ENCODE data around the gene ZNF593OS. TPM values are rescaled to one million over a fixed set of nuclear protein-coding genes. Genes with fewer than 3 reads are reported as not detected.

Gene ZNF593OS
- total and polyA plus RNA-seq, 2 donors (not counting 1 experiment from before 2014, with no cell fraction given): 0.09 TPM; not detected in 1

- H3K4me1 ChIP-seq (ENCODE audit: control insufficient read depth in 2 of 2, insufficient read depth in 2 of 2, low read length in 2 of 2): no peaks in the 10 kb centered on the region
- no peak for DNase-seq
- H3K9me3 ChIP-seq (ENCODE audit: control extremely low read depth in 1 of 3, control insufficient read depth in 2 of 3, insufficient read depth in 1 of 3, low read length in 2 of 3): no peaks in the 10 kb centered on the region
- Mint-ChIP-seq H3K4me1 (no peaks in the 10 kb centered on the region), H3K27me3 (no peaks in the 10 kb centered on the region), H3K9me3 (ENCODE audit: insufficient read depth) (no peaks in the 10 kb centered on the region), H3K27ac (no peak overlapping the region), H3K4me3 (no peak overlapping the region)
- POLR2A ChIA-PET: no interaction called here
- 89% methylated on average over 5 of the region's 7 CpGs for WGBS (ENCODE audit: insufficient coverage)
- H3K4me2 ChIP-seq (replicated peaks; ENCODE audit: low read depth, low read length, poor library complexity, severe bottlenecking): no peak overlapping the region
- H3K4me3 ChIP-seq (ENCODE audit: control extremely low read depth in 1 of 5, extremely low read depth in 1 of 5, insufficient read depth in 1 of 5, low read depth in 2 of 5, low read length in 4 of 5): no peak overlapping the region
- peaks cover 0 to 2% (median 0%) of the 10 kb centered on the region in 4 experiments for H3K27me3 ChIP-seq (replicated peaks in 1 of 4; ENCODE audit: control extremely low read depth in 1 of 4, control insufficient read depth in 3 of 4, insufficient read depth in 4 of 4, low read length in 3 of 4)
- TF ChIP-seq EZH2 (IDR thresholded peaks at IDR 0.05; ENCODE audit: borderline replicate concordance, insufficient read depth, low read depth, low read length, poor library complexity, severe bottlenecking) (no peak), CTCF (IDR thresholded peaks at IDR 0.05) (no peak)
- no peak overlapping the region for H2AFZ ChIP-seq (ENCODE audit: insufficient read depth, low read depth, low read length, poor library complexity, severe bottlenecking)
- no peaks in the 10 kb centered on the region for H3K36me3 ChIP-seq (replicated peaks in 1 of 2; ENCODE audit: control extremely low read depth in 1 of 2, control insufficient read depth in 1 of 2, extremely low read depth in 1 of 2, insufficient read depth in 2 of 2, low read length in 1 of 2)
- no peaks in the 10 kb centered on the region for H3K79me2 ChIP-seq (ENCODE audit: control insufficient read depth, insufficient read depth, low read length)
- no peaks in the 10 kb centered on the region for H4K20me1 ChIP-seq (ENCODE audit: control insufficient read depth, insufficient read depth, low read length, poor library complexity, severe bottlenecking)
- no peak for ATAC-seq (ENCODE audit: low read depth)
- no peak overlapping the region for H3K27ac ChIP-seq (ENCODE audit: low read length in 2 of 2)
- intact Hi-C loops (cut with micrococcal nuclease): no loop called here
- no peak overlapping the region for H3K9ac ChIP-seq (ENCODE audit: low read length)
- CTCF ChIA-PET: interaction anchor here (0.6 to 1.2 kb wide), 4 partner anchors 16 to 175 kb away, joined by 3 read pairs; partner anchors contain the start of gene CEP85
These were observed 18.2 kb upstream of the ZNF593OS start for GRCh38 chr1:26189751-26190275.

- Mint-ChIP-seq H3K4me1 (no peaks in the 10 kb centered on the region), H3K27ac (no peak overlapping the region), H3K4me3 (no peak overlapping the region), H3K9me3 (ENCODE audit: insufficient read depth) (no peaks in the 10 kb centered on the region), H3K27me3 (no peaks in the 10 kb centered on the region)
- Histone ChIP-seq H2AFZ (ENCODE audit: insufficient read depth, low read depth, low read length, poor library complexity, severe bottlenecking) (no peak overlapping the region), H3K27ac (ENCODE audit: low read length in 2 of 2) (no peak overlapping the region), H3K9me3 (ENCODE audit: control extremely low read depth in 1 of 3, control insufficient read depth in 2 of 3, insufficient read depth in 1 of 3, low read length in 2 of 3) (no peaks in the 10 kb centered on the region), H3K9ac (ENCODE audit: low read length) (no peak overlapping the region), H3K36me3 (replicated peaks in 1 of 2; ENCODE audit: control extremely low read depth in 1 of 2, control insufficient read depth in 1 of 2, extremely low read depth in 1 of 2, insufficient read depth in 2 of 2, low read length in 1 of 2) (no peaks in the 10 kb centered on the region), H3K4me3 (ENCODE audit: control extremely low read depth in 1 of 5, extremely low read depth in 1 of 5, insufficient read depth in 1 of 5, low read depth in 2 of 5, low read length in 4 of 5) (no peak overlapping the region), H3K79me2 (ENCODE audit: control insufficient read depth, insufficient read depth, low read length) (no peaks in the 10 kb centered on the region), H3K4me2 (replicated peaks; ENCODE audit: low read depth, low read length, poor library complexity, severe bottlenecking) (no peak overlapping the region), H4K20me1 (ENCODE audit: control insufficient read depth, insufficient read depth, low read length, poor library complexity, severe bottlenecking) (no peaks in the 10 kb centered on the region), H3K4me1 (ENCODE audit: control insufficient read depth in 2 of 2, insufficient read depth in 2 of 2, low read length in 2 of 2) (no peaks in the 10 kb centered on the region), H3K27me3 (replicated peaks in 1 of 4; ENCODE audit: control extremely low read depth in 1 of 4, control insufficient read depth in 3 of 4, insufficient read depth in 4 of 4, low read length in 3 of 4) (peaks cover 0 to 2% (median 0%) of the 10 kb centered on the region in 4 experiments)
- TF ChIP-seq CTCF (IDR thresholded peaks at IDR 0.05) (no peak), EZH2 (IDR thresholded peaks at IDR 0.05; ENCODE audit: borderline replicate concordance, insufficient read depth, low read depth, low read length, poor library complexity, severe bottlenecking) (no peak)
- ChIA-PET POLR2A (no interaction called here), CTCF (interaction anchor here (1.0 to 1.3 kb wide), 6 partner anchors 16 to 228 kb away, joined by 3 read pairs; partner anchors contain the start of gene CEP85)
- 95% methylated on average over 4 of the region's 6 CpGs for WGBS (ENCODE audit: insufficient coverage)
- DNase-seq (no peak), ATAC-seq (ENCODE audit: low read depth) (no peak)
- intact Hi-C loops (cut with micrococcal nuclease): no loop called here
These were observed 17.7 kb upstream of the ZNF593OS start for GRCh38 chr1:26189331-26189730.
